T47D (cell line): ENCODE data around the gene PRUNE2.
"Not testable (repeated sequence)": the region's sequence is repeated elsewhere in the genome, so short reads cannot be mapped to it uniquely, and the experiment has no call there.

Experiments
- DNase-seq, 2 experiments: peaks; one replicate each; pipeline versions ENCODE4 v3.0.0 to v3.0.0-alpha.2; 2011 to 2012; ENCODE audit warnings: low read depth in 1 of 2, low spot score in 1 of 2
- JUND ChIP-seq: IDR thresholded peaks from 2 replicates; pipeline ENCODE4 v1.6.1; 2012; ENCODE audit warnings: low read depth
- in situ Hi-C: cut with HindIII; loops from 2 replicates; pipeline ENCODE4 v1.10.0; 2016; ENCODE audit warnings: low sequenced_read_pairs, low pct_unique_long_range_greater_than_20kb

The PRUNE2 gene

GRCh38 chr9:76876098-76876497 lies 29.8 kb downstream of the PRUNE2 start:
- no peak for DNase-seq
- in situ Hi-C loops, result no loop called here
- no peak for TF ChIP-seq JUND

DNA sequence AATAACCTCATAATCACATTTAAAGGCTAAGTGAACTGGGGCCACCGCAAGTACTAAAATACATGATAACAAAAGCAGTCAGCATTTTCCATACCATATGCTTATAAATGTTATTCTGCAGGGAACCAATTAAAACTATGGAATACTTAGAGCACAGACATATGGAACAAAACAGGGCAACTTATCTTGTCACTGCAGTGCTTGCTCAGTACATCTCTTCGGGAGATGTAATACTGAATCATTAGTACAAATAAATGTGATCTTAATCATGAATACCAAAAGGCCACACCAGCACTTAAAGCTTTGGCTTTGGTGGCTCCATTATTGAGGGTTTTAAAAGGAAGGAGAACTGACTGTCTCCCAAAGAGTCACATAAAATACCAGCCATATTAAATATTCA lies 32.1 kb downstream of the PRUNE2 start:
- no peak for DNase-seq
- TF ChIP-seq JUND, result no peak
- in situ Hi-C loops, result no loop called here

- in situ Hi-C loops, result no loop called here
- no peak for TF ChIP-seq JUND
- no peak for DNase-seq
These were observed 32.7 kb downstream of the PRUNE2 start for GRCh38 chr9:76873056-76873792.

- TF ChIP-seq JUND, result no peak
- in situ Hi-C loops, result no loop called here
- DNase-seq, result no peak
These were observed 37.0 kb downstream of the PRUNE2 start for GRCh38 chr9:76868897-76869296.

- in situ Hi-C loops, result no loop called here
- no peak for TF ChIP-seq JUND
- DNase-seq, result no peak
These were observed 39.2 kb downstream of the PRUNE2 start for GRCh38 chr9:76866689-76867088.

DNA sequence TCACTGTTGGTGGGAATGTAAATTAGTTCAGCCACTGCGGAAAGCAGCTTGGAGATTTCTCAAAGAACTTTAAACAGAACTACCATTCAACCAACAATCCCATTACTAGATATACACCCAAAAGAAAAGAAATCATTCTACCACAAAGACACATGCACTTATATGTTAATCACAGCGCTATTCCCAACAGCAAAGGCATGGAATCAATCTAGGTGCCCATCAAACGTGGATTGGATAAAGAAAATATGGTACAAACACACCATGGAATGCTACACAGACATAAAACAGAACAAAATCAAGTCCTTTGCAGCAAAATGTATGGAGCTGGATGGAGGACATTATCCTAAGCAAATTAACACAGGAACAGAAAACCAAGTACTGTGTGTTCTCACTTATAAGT lies 42.1 kb downstream of the PRUNE2 start:
- in situ Hi-C loops, result no loop called here
- no peak for DNase-seq
- TF ChIP-seq JUND, result no peak

DNA sequence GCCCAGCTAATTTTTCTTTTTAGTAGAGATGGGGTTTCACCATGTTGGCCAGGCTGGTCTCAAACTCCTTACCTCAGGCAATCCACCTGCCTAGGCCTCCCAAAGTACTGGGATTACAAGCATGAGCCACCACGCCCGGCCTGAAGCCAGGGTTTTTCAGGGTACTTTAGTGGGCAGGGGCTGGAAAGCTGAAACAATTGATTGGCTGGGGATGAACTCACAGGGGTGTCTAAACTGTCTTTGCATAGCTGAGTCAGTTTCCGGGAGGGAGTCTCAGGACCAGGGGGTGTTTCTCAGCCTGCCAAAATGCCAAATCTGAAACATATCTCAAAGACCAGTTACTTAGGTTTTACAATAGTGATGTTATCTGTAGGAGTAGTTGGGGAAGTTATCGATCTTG lies 46.1 kb downstream of the PRUNE2 start:
- DNase-seq, result no peak
- TF ChIP-seq JUND, result no peak
- in situ Hi-C loops, result no loop called here

DNA sequence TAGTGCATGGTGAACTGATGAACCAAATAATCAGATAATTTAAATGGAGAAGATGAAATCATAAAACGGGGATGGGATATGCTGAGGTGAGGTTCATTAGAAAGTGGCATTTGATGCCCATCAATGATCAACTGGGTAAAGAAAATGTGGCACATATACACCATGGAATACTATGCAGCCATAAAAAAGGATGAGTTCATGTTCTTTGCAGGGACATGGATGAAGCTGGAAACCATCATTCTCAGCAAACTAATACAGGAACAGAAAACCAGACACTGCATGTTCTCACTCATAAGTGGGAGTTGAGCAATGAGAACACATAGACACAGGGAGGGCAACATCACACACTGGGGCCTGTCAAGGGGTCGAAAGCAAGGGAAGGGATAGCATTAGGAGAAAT lies 47.7 kb downstream of the PRUNE2 start:
- in situ Hi-C loops, result not testable (repeated sequence)

GRCh38 chr9:76856016-76856415 lies 49.9 kb downstream of the PRUNE2 start:
- in situ Hi-C loops, result no loop called here
- DNase-seq, result no peak

More for the DNA sequence above, 47.7 kb downstream of the PRUNE2 start:
- DNase-seq, result not testable (repeated sequence)

DNA sequence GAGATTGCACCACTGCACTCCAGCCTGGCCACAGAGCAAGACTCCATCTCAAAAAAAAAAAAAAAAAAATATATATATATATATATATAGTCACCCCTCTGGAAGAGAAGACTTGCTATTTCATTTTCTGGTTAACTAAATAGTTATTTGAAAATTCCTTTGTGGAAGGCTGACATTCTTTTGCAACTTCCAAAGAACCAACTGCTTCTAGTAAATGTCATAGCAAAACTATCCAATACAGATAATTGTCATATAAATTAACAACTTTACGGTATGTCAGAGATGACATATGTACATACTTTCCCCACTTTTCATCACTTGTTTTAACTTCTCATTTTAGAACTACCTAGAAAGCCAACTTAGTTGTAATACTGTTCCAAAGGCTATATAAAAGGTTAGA lies 50.9 kb downstream of the PRUNE2 start:
- in situ Hi-C loops, result no loop called here
- TF ChIP-seq JUND, result no peak
- DNase-seq, result no peak

More at GRCh38 chr9:76856016-76856415, 49.9 kb downstream of the PRUNE2 start:
- TF ChIP-seq JUND, result no peak

- in situ Hi-C loops, result no loop called here
These were observed 53.9 kb downstream of the PRUNE2 start for GRCh38 chr9:76852026-76852425.

DNA sequence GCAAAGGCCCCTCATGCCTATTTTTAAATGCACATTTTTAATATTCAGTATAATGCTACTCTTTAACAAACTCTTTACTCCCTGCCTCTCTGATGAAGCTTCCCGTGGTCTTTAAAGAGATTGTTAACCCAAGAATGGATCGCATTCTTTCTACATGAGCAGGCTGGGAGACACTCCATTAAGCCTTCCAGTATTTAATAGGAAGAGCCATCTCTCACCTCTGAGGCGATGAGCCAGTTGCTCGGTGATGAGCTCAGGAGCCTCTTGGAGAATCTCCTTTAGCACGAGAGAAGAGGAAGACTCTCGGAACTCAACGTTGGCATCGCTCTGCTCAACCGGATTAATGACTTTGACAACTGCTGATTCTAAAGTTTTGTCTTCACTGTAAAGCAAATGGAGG lies 59.6 kb downstream of the PRUNE2 start:
- in situ Hi-C loops, result no loop called here
- no peak for TF ChIP-seq JUND

More at GRCh38 chr9:76852026-76852425, 53.9 kb downstream of the PRUNE2 start:
- TF ChIP-seq JUND, result no peak
- DNase-seq, result no peak

DNA sequence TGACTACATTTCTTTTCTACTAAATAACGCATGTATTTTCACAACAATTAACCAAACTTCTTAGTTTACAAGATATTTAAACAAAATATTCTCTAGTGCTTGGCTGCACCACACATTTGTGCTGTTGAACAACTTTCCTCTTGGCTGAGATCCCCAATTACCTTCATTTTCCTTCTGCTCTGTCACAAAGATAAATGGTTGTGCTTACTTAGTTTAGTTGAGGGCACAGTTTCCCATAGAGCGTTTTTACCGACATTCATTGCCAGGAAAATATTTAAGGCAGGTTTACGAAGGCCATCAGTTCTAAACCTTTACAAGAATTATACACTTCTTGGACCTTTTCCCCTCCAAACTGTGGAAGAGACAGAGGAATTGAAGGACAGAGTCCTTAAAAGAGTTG lies 60.7 kb downstream of the PRUNE2 start:
- no peak for DNase-seq
- no peak for TF ChIP-seq JUND
- in situ Hi-C loops, result no loop called here

More for the DNA sequence above, 59.6 kb downstream of the PRUNE2 start:
- no peak for DNase-seq
